B cell (primary cell): Measurements from ENCODE around the gene MAP7D2. TPM values are rescaled to one million over a fixed set of nuclear protein-coding genes. Genes with fewer than 3 reads are reported as not detected.
A peak's percentile ranks its signal among the peaks of the same experiment; 100 is the strongest.
"Not testable (repeated sequence)": the region's sequence is repeated elsewhere in the genome, so short reads cannot be mapped to it uniquely, and the experiment has no call there.

Source experiments
- ATAC-seq: fragments of 200-7000 bp; cut with Tn5 transposase; one replicate; pipeline ENCODE4 v1.10.0; 2021; ENCODE audit warnings: low read depth, mild to moderate bottlenecking, moderate number of reproducible peaks, moderate library complexity
- CTCF ChIA-PET: fragments of 350-600 bp; sonication (Branson Sonifier 250); formaldehyde crosslinking; loops from one replicate; lab custom pipeline; 2021; ENCODE audit warnings: antibody characterized with exemption, inconsistent platforms; lab: Charles Lee
- POLR2A ChIA-PET: fragments of 350-600 bp; sonication (Branson Sonifier 250); formaldehyde crosslinking; loops from one replicate; lab custom pipeline; 2021; ENCODE audit warnings: antibody characterized with exemption; lab: Charles Lee
- DNase-seq: peaks from one replicate; pipeline ENCODE4 v3.0.0; 2013
- H2AFZ ChIP-seq: 2 replicates; pipeline ENCODE4 v1.6.1; 2012; ENCODE audit warnings: mild to moderate bottlenecking, low read depth, low read length; ENCODE audit not compliant: insufficient read depth, poor library complexity, severe bottlenecking
- H3K27ac ChIP-seq, 2 donors: 1 replicate in 1 of 2; 2 replicates in 1 of 2; pipeline ENCODE4 v1.5.1; 2012 to 2013; ENCODE audit warnings: low read length in 2 of 2, mild to moderate bottlenecking in 2 of 2, moderate library complexity in 1 of 2
- H3K27me3 ChIP-seq, 4 experiments: fragments of 200-600 bp in 1 of 4; sonication (generic) in 1 of 4; replicated peaks in 1 of 4; 1 replicate in 2 of 4; 2 replicates in 2 of 4; pipeline versions ENCODE4 v1.6.1 to v1.7.0; 2013 to 2016; ENCODE audit warnings: low read length in 3 of 4, mild to moderate bottlenecking in 2 of 4, mixed read lengths in 1 of 4, moderate library complexity in 1 of 4; ENCODE audit not compliant: insufficient read depth in 4 of 4, control insufficient read depth in 3 of 4; ENCODE audit errors: control extremely low read depth in 1 of 4
- H3K36me3 ChIP-seq, 2 experiments: replicated peaks in 1 of 2; 1 replicate in 1 of 2; 2 replicates in 1 of 2; pipeline versions ENCODE4 v1.6.1 to v1.7.1; 2013; ENCODE audit warnings: low read length in 1 of 2; ENCODE audit not compliant: insufficient read depth in 2 of 2, control insufficient read depth in 1 of 2; ENCODE audit errors: control extremely low read depth in 1 of 2, extremely low read depth in 1 of 2
- H3K4me1 ChIP-seq, 2 donors: fragments of 200-600 bp in 1 of 2; sonication (generic) in 1 of 2; 1 replicate in 1 of 2; 2 replicates in 1 of 2; pipeline versions ENCODE4 v1.5.1 to v1.6.1; 2013 to 2017; ENCODE audit warnings: low read length in 2 of 2; ENCODE audit not compliant: control insufficient read depth in 2 of 2, insufficient read depth in 2 of 2
- H3K4me2 ChIP-seq: replicated peaks from 2 replicates; pipeline ENCODE3; 2012; ENCODE audit warnings: mild to moderate bottlenecking, low read depth, low read length; ENCODE audit not compliant: poor library complexity, severe bottlenecking
- H3K4me3 ChIP-seq, 5 experiments: fragments of 200-600 bp in 1 of 5; sonication (generic) in 1 of 5; 1 replicate in 3 of 5; 2 replicates in 2 of 5; pipeline versions ENCODE4 v1.5.1 to v1.7.0; 2011 to 2016; ENCODE audit warnings: low read length in 4 of 5, mild to moderate bottlenecking in 4 of 5, low read depth in 2 of 5, control low read depth in 1 of 5, moderate library complexity in 1 of 5; ENCODE audit not compliant: insufficient read depth in 1 of 5; ENCODE audit errors: control extremely low read depth in 1 of 5, extremely low read depth in 1 of 5
- H3K79me2 ChIP-seq: fragments of 200-600 bp; sonication (generic); one replicate; pipeline ENCODE4 v1.6.0; 2016; ENCODE audit warnings: low read length; ENCODE audit not compliant: control insufficient read depth, insufficient read depth
- H3K9ac ChIP-seq: fragments of 200-600 bp; sonication (generic); 2 replicates; pipeline ENCODE4 v1.6.1; 2017; ENCODE audit warnings: mild to moderate bottlenecking, low read length, moderate library complexity
- H3K9me3 ChIP-seq, 3 donors: one replicate each; pipeline versions ENCODE4 v1.6.1 to v1.7.1; 2013; ENCODE audit warnings: low read length in 2 of 3; ENCODE audit not compliant: control insufficient read depth in 2 of 3, insufficient read depth in 1 of 3; ENCODE audit errors: control extremely low read depth in 1 of 3
- H4K20me1 ChIP-seq: 2 replicates; pipeline ENCODE4 v1.6.0; 2012; ENCODE audit warnings: mild to moderate bottlenecking, low read length; ENCODE audit not compliant: insufficient read depth, control insufficient read depth, poor library complexity, severe bottlenecking
- H3K27ac Mint-ChIP-seq: one replicate; pipeline ENCODE4 v1.8.0; 2021; ENCODE audit warnings: mixed read lengths
- H3K27me3 Mint-ChIP-seq: one replicate; pipeline ENCODE4 v1.8.0; 2021; ENCODE audit warnings: mixed read lengths
- H3K4me1 Mint-ChIP-seq: one replicate; pipeline ENCODE4 v1.8.0; 2021; ENCODE audit warnings: mixed read lengths
- H3K4me3 Mint-ChIP-seq: one replicate; pipeline ENCODE4 v1.8.0; 2021; ENCODE audit warnings: mixed read lengths
- H3K9me3 Mint-ChIP-seq: one replicate; pipeline ENCODE4 v1.8.0; 2022; ENCODE audit warnings: mixed read lengths; ENCODE audit not compliant: insufficient read depth
- EZH2 ChIP-seq: IDR thresholded peaks from 2 replicates; pipeline ENCODE4 v1.6.1; 2012; ENCODE audit warnings: borderline replicate concordance, low read depth, mild to moderate bottlenecking, moderate library complexity, low read length; ENCODE audit not compliant: insufficient read depth, poor library complexity, severe bottlenecking
- WGBS: methylation state at CpG from one replicate; pipeline ENCODE4 v1.1.5; 2013; ENCODE audit warnings: missing lambda C conversion rate; ENCODE audit not compliant: insufficient coverage; 5-methylcytosine and 5-hydroxymethylcytosine counted together
- intact Hi-C: fragments of 100-400 bp; cut with micrococcal nuclease; formaldehyde crosslinking; loops from one replicate; pipeline ENCODE4 v1.10.0; 2022
- polyA plus RNA-seq: library from polyadenylated mRNA; depleted of rRNA; stranded (reverse); fragments of >200 nt; gene quantifications from 2 replicates; pipeline ENCODE4 v1.2.3, GENCODE V29; 2012
- total RNA-seq, 2 donors: library from RNA; stranded (reverse); fragments of 120-200 nt in 1 of 2; gene quantifications; 1 replicate in 1 of 2; 2 replicates in 1 of 2; pipeline versions ENCODE4 v1.2.3 to v1.2.4, GENCODE V29; 2013 to 2022
- TF ChIP-seq, protein P1 (sequence below): fragments of 200-600 bp; IDR thresholded peaks from one replicate; pipeline ENCODE4 v1.8.0; 2022; ENCODE audit warnings: antibody characterized with exemption, mild to moderate bottlenecking

The MAP7D2 gene
- total and polyA plus RNA-seq, 2 donors (not counting 1 experiment from before 2014, with no cell fraction given) = 0.54 TPM; not detected in 1

DNA sequence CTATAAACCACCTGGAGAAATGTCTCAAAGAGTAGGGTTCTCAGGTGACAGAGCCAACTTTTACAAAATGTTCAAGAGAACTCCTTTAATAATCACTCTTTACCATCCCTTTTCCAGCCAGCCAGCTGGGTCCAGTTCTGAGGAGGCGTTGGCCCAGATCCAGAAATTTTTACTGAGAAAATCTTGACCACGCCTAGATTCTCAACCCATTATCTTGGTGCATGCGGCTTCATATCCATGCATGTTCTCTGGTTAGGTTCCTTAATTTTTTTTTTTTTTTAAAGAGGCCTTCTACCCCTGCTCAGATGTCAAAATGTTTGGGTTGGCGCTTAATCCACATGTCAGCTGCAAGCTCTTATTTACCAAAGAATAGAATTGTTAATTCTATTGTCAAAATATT lies 12.0 kb upstream of the MAP7D2 start:
- Histone ChIP-seq H3K27ac (no peak overlapping the region), H3K79me2 (no peaks in the 10 kb centered on the region), H4K20me1 (no peaks in the 10 kb centered on the region), H3K27me3 (no peaks in the 10 kb centered on the region), H3K9me3 (no peaks in the 10 kb centered on the region), H3K36me3 (peaks cover 6 to 25% of the 10 kb centered on the region in 2 experiments), H3K4me2 (no peak overlapping the region), H2AFZ (no peak overlapping the region), H3K4me3 (no peak overlapping the region), H3K4me1 (no peaks in the 10 kb centered on the region), H3K9ac (no peak overlapping the region)
- TF ChIP-seq, protein P1, sequence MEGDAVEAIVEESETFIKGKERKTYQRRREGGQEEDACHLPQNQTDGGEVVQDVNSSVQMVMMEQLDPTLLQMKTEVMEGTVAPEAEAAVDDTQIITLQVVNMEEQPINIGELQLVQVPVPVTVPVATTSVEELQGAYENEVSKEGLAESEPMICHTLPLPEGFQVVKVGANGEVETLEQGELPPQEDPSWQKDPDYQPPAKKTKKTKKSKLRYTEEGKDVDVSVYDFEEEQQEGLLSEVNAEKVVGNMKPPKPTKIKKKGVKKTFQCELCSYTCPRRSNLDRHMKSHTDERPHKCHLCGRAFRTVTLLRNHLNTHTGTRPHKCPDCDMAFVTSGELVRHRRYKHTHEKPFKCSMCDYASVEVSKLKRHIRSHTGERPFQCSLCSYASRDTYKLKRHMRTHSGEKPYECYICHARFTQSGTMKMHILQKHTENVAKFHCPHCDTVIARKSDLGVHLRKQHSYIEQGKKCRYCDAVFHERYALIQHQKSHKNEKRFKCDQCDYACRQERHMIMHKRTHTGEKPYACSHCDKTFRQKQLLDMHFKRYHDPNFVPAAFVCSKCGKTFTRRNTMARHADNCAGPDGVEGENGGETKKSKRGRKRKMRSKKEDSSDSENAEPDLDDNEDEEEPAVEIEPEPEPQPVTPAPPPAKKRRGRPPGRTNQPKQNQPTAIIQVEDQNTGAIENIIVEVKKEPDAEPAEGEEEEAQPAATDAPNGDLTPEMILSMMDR = no peak
- TF ChIP-seq EZH2 = no peak
- H3K4me3 Mint-ChIP-seq = no peak overlapping the region
- H3K27me3 Mint-ChIP-seq = no peaks in the 10 kb centered on the region
- H3K4me1 Mint-ChIP-seq = no peaks in the 10 kb centered on the region
- intact Hi-C loops = no loop called here
- H3K9me3 Mint-ChIP-seq = no peaks in the 10 kb centered on the region
- no peak for DNase-seq
- ChIA-PET POLR2A (no interaction called here), CTCF (interaction anchor here (1.5 kb wide), 1 partner anchor 10 kb away, joined by 4 read pairs; no protein-coding TSS in a partner anchor)
- ATAC-seq = no peak
- no peak overlapping the region for H3K27ac Mint-ChIP-seq
- WGBS = 100% methylated on average over 1 of the region's 4 CpGs

DNA sequence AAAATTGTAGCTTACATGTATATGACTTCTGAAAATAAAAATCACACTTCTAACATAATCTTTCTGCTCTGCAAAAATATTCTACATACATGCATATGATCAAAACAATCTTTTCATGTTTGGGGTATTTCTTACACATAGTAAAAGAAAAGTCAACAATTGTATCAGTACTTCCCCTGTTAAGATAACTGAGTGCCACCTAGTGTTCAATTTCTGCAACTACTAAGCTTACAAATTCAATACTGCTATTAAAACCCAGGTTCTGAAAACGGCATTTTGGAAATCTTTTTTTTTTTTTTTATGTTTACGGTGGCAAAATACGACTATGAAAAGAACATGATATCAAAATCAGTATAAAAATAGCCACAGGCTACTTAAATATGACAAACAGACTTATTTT lies 10.7 kb upstream of the MAP7D2 start:
- H3K27ac ChIP-seq, H3K4me1 ChIP-seq, H3K79me2 ChIP-seq, H3K9me3 ChIP-seq, H3K9ac ChIP-seq, H3K4me1 Mint-ChIP-seq, DNase-seq, H3K4me2 ChIP-seq, H3K27me3 ChIP-seq, H3K4me3 ChIP-seq, H3K4me3 Mint-ChIP-seq, intact Hi-C loops, H3K27me3 Mint-ChIP-seq, H4K20me1 ChIP-seq, H3K27ac Mint-ChIP-seq, POLR2A ChIA-PET, H2AFZ ChIP-seq, H3K9me3 Mint-ChIP-seq: not testable (repeated sequence)
- TF ChIP-seq, protein P1 = peak; percentile 17
- WGBS = no CpG with 5 or more reads among the region's 3 CpGs
- peaks cover 2 to 19% of the 10 kb centered on the region in 2 experiments for H3K36me3 ChIP-seq
- CTCF ChIA-PET = interaction anchor here (1.5 kb wide), 1 partner anchor 9 kb away, joined by 4 read pairs; no protein-coding TSS in a partner anchor
- peak; percentile 61 for ATAC-seq

DNA sequence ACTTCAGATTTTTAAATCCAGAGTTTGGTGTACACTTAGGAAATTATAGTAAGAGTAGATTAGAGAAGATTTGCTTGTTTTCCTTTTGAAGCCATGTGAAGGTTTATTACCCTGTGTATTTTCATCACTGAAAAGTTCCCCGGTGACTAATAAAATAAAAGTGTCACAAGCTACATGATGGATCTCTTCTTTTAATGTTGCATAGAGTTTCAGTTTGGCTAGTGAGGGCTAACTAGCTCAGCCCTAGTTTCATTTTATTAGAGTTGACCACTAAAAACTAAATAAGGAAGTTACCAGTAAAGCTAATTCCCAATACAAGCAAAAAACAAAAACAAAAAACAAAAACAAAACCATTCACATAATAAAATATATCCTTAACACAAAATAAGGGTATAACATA lies 10.1 kb upstream of the MAP7D2 start:
- H3K4me2 ChIP-seq, H3K79me2 ChIP-seq, H3K27ac Mint-ChIP-seq, H3K4me1 ChIP-seq, DNase-seq, H2AFZ ChIP-seq, intact Hi-C loops, CTCF ChIA-PET, H3K4me3 Mint-ChIP-seq, H3K9me3 ChIP-seq, ATAC-seq, H3K27me3 ChIP-seq, H3K4me3 ChIP-seq, H4K20me1 ChIP-seq, H3K9ac ChIP-seq, H3K9me3 Mint-ChIP-seq, POLR2A ChIA-PET, H3K4me1 Mint-ChIP-seq, H3K27me3 Mint-ChIP-seq, H3K27ac ChIP-seq: not testable (repeated sequence)
- whole genome bisulfite sequencing = no CpG with 5 or more reads among the region's 1 CpG
- peaks cover 2 to 18% of the 10 kb centered on the region in 2 experiments for H3K36me3 ChIP-seq
